ENCODE results near the gene GABRB1. TPM values are rescaled to one million over a fixed set of nuclear protein-coding genes. Genes with fewer than 3 reads are reported as not detected.
"Not testable (repeated sequence)": the region's sequence is repeated elsewhere in the genome, so short reads cannot be mapped to it uniquely, and the experiment has no call there.

Gene GABRB1
- total RNA-seq, 1 donor from 2014 or later, result 0.47 TPM

GRCh38 chr4:47378021-47378530 is 346.7 kb downstream of the GABRB1 start:
- not testable (repeated sequence) for DNase-seq (ENCODE audit: extremely low read depth, low read depth, low spot score)

GRCh38 chr4:47381172-47381571 is 349.8 kb downstream of the GABRB1 start:
- DNase-seq (ENCODE audit: extremely low read depth, low read depth, low spot score), result no peak

- DNase-seq (ENCODE audit: extremely low read depth, low read depth, low spot score), result no peak
Measured at GRCh38 chr4:47382846-47383360, 351.5 kb downstream of the GABRB1 start.

- DNase-seq (ENCODE audit: extremely low read depth, low read depth, low spot score), result no peak
Measured at GRCh38 chr4:47383829-47384427, 352.6 kb downstream of the GABRB1 start.

- no peak for DNase-seq (ENCODE audit: extremely low read depth, low read depth, low spot score)
Measured at GRCh38 chr4:47386146-47386545, 354.8 kb downstream of the GABRB1 start.

- DNase-seq (ENCODE audit: extremely low read depth, low read depth, low spot score), result no peak
Measured at GRCh38 chr4:47386561-47387235, 355.3 kb downstream of the GABRB1 start.

- no peak for DNase-seq (ENCODE audit: extremely low read depth, low read depth, low spot score)
Measured at GRCh38 chr4:47390428-47391125, 359.2 kb downstream of the GABRB1 start.

GRCh38 chr4:47391256-47391655 is 359.9 kb downstream of the GABRB1 start:
- no peak for DNase-seq (ENCODE audit: extremely low read depth, low read depth, low spot score)

GRCh38 chr4:47406408-47406807 is 375.0 kb downstream of the GABRB1 start:
- DNase-seq (ENCODE audit: extremely low read depth, low read depth, low spot score), result no peak

- no peak for DNase-seq (ENCODE audit: extremely low read depth, low read depth, low spot score)
Measured at GRCh38 chr4:47410271-47410670, 378.9 kb downstream of the GABRB1 start.

GRCh38 chr4:47413521-47413920 is 382.2 kb downstream of the GABRB1 start:
- DNase-seq (ENCODE audit: extremely low read depth, low read depth, low spot score), result no peak

GRCh38 chr4:47415719-47416118 is 384.4 kb downstream of the GABRB1 start:
- no peak for DNase-seq (ENCODE audit: extremely low read depth, low read depth, low spot score)

- DNase-seq (ENCODE audit: extremely low read depth, low read depth, low spot score), result no peak
Measured at GRCh38 chr4:47418147-47418546, 386.8 kb downstream of the GABRB1 start.

- no peak for DNase-seq (ENCODE audit: extremely low read depth, low read depth, low spot score)
Measured at GRCh38 chr4:47419296-47419695, 387.9 kb downstream of the GABRB1 start.

GRCh38 chr4:47425628-47426027 is 394.3 kb downstream of the GABRB1 start:
- no peak for DNase-seq (ENCODE audit: extremely low read depth, low read depth, low spot score)

GRCh38 chr4:47427935-47428334 is 396.6 kb downstream of the GABRB1 start:
- DNase-seq (ENCODE audit: extremely low read depth, low read depth, low spot score), result no peak

GRCh38 chr4:47432749-47433148 is 401.4 kb downstream of the GABRB1 start:
- DNase-seq (ENCODE audit: extremely low read depth, low read depth, low spot score), result no peak

- DNase-seq (ENCODE audit: extremely low read depth, low read depth, low spot score), result no peak
Measured at GRCh38 chr4:47434931-47435330, 403.6 kb downstream of the GABRB1 start.

- DNase-seq (ENCODE audit: extremely low read depth, low read depth, low spot score), result no peak
Measured at GRCh38 chr4:47442980-47443379, 411.6 kb downstream of the GABRB1 start.

GRCh38 chr4:47444031-47444430 is 412.7 kb downstream of the GABRB1 start:
- no peak for DNase-seq (ENCODE audit: extremely low read depth, low read depth, low spot score)

- DNase-seq (ENCODE audit: extremely low read depth, low read depth, low spot score), result no peak
Measured at GRCh38 chr4:47451657-47452056, 420.3 kb downstream of the GABRB1 start.

Data from glomerular endothelial cell (primary cell).